Measurements from ENCODE around the gene RGS6.

The RGS6 gene

DNA sequence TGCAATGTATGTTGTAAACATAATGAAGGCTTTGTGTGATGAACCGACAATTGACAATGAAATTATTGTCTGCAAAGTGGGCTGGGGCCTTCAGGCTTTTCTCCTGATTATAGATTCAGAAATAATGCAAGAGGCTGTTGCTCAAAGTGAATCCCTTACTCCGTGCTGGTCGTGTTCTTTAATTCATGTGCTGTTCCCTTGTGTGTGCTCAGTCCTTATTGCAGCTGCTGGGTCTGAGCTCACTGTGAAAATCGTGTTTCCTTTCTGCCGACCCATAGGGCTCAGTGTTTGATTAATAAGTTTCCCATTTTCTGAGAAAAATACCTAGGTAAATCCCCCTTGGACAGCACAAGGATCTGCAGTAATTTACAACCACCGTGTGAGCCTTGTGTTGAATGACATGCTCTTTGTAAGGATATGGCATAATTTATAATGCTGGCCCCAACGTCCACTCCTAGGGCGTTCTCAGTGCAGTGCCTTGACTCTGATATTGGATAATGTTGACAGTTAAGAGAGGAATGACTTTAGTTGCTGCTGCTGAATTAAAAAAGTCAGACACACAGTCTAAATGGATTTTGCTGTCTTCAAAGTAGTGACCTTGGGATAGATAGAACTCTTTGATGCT lies 81.6 kb downstream of the RGS6 start:
- DNase-seq, result no peak
- no peaks in the 10 kb centered on the region for H3K36me3 ChIP-seq (replicated peaks)
- H3K27ac ChIP-seq, result no peak overlapping the region
- H3K4me3 ChIP-seq (ENCODE audit: low read depth, low read length), result no peak overlapping the region
- no peaks in the 10 kb centered on the region for H3K27me3 ChIP-seq (replicated peaks)
- no peak for TF ChIP-seq CTCF (IDR thresholded peaks at IDR 0.05; ENCODE audit: low read depth, low read length, missing control alignments)
- in situ Hi-C loops (cut with HindIII; ENCODE audit: low pct_ligation_motif_present, low sequenced_read_pairs), result no loop called here

DNA sequence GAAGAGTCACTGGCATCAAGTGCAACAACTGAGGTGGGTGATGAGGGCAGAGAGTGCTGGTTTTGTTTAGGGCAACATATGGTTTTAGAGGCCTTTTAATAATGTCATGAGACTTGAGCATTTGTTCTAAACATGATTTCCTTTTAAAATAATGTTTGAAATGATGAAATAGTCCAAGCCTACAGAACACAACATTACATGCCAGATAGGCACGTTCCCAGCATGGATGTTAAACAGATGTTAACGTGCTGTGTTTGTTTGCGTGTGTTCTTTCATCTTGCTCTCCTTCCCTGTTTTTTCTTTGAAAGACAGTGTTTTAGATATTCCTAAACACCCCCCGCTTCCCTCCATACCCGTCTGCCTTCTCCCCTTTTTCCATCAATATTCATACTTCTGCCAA lies 82.3 kb downstream of the RGS6 start:
- no peaks in the 10 kb centered on the region for H3K36me3 ChIP-seq (replicated peaks)
- no peak for DNase-seq
- no peak overlapping the region for H3K27ac ChIP-seq
- no peak overlapping the region for H3K4me3 ChIP-seq (ENCODE audit: low read depth, low read length)
- no peaks in the 10 kb centered on the region for H3K27me3 ChIP-seq (replicated peaks)
- in situ Hi-C loops (cut with HindIII; ENCODE audit: low pct_ligation_motif_present, low sequenced_read_pairs), result no loop called here
- no peak for TF ChIP-seq CTCF (IDR thresholded peaks at IDR 0.05; ENCODE audit: low read depth, low read length, missing control alignments)

GRCh38 chr14:72017290-72017689 lies 85.1 kb downstream of the RGS6 start:
- Histone ChIP-seq H3K27ac (no peak overlapping the region), H3K4me3 (ENCODE audit: low read depth, low read length) (no peak overlapping the region), H3K36me3 (replicated peaks) (no peaks in the 10 kb centered on the region), H3K27me3 (replicated peaks) (no peaks in the 10 kb centered on the region)
- TF ChIP-seq CTCF (IDR thresholded peaks at IDR 0.05; ENCODE audit: low read depth, low read length, missing control alignments), result no peak
- in situ Hi-C loops (cut with HindIII; ENCODE audit: low pct_ligation_motif_present, low sequenced_read_pairs), result no loop called here
- no peak for DNase-seq

GRCh38 chr14:72023128-72024042 lies 91.2 kb downstream of the RGS6 start:
- Histone ChIP-seq H3K27me3 (replicated peaks) (no peaks in the 10 kb centered on the region), H3K27ac (no peak overlapping the region), H3K36me3 (replicated peaks) (no peaks in the 10 kb centered on the region), H3K4me3 (ENCODE audit: low read depth, low read length) (no peak overlapping the region)
- no peak for TF ChIP-seq CTCF (IDR thresholded peaks at IDR 0.05; ENCODE audit: low read depth, low read length, missing control alignments)
- no peak for DNase-seq
- in situ Hi-C loops (cut with HindIII; ENCODE audit: low pct_ligation_motif_present, low sequenced_read_pairs), result no loop called here

GRCh38 chr14:72024043-72024407 lies 91.8 kb downstream of the RGS6 start:
- Histone ChIP-seq H3K27me3 (replicated peaks) (no peaks in the 10 kb centered on the region), H3K27ac (no peak overlapping the region), H3K36me3 (replicated peaks) (no peaks in the 10 kb centered on the region), H3K4me3 (ENCODE audit: low read depth, low read length) (no peak overlapping the region)
- in situ Hi-C loops (cut with HindIII; ENCODE audit: low pct_ligation_motif_present, low sequenced_read_pairs), result no loop called here
- peak; percentile 37 for TF ChIP-seq CTCF (IDR thresholded peaks at IDR 0.05; ENCODE audit: low read depth, low read length, missing control alignments)
- peak; percentile 39 for DNase-seq

All from brain microvascular endothelial cell (primary cell).